HepG2 (cell line): ENCODE results near the gene KIF1C. TPM values are rescaled to one million over a fixed set of nuclear protein-coding genes. Genes with fewer than 3 reads are reported as not detected.

ENCODE experiments used
- ATAD3A ChIP-seq: sonication (generic); formaldehyde crosslinking; IDR thresholded peaks from 2 replicates; pipeline ENCODE4 v1.4.0; 2020; ENCODE audit warnings: missing genetic modification reagents
- CERS6 ChIP-seq: sonication (generic); formaldehyde crosslinking; IDR thresholded peaks from 2 replicates; pipeline ENCODE4 v1.5.0; 2020; ENCODE audit warnings: missing genetic modification reagents
- KDM4B ChIP-seq: sonication (generic); formaldehyde crosslinking; IDR thresholded peaks from 2 replicates; pipeline ENCODE4 v1.4.0; 2020; ENCODE audit warnings: missing genetic modification reagents
- MAZ ChIP-seq, 2 experiments: sonication (generic) in 1 of 2; formaldehyde crosslinking in 1 of 2; IDR thresholded peaks; 2 replicates each; pipeline versions ENCODE4 v1.5.0 to v1.6.1; 2012 to 2020; ENCODE audit warnings: low read depth in 2 of 2, mild to moderate bottlenecking in 2 of 2, borderline replicate concordance in 1 of 2, improper control_type of control experiment in 1 of 2, low read length in 1 of 2, missing genetic modification reagents in 1 of 2, moderate library complexity in 1 of 2
- MXD3 ChIP-seq: IDR thresholded peaks from 2 replicates; pipeline ENCODE4 v1.6.1; 2016; ENCODE audit warnings: mild to moderate bottlenecking, missing biosample characterization, missing genetic modification reagents
- MXD4 ChIP-seq: IDR thresholded peaks from 2 replicates; pipeline ENCODE4 v1.6.1; 2016; ENCODE audit warnings: mild to moderate bottlenecking, missing biosample characterization, missing genetic modification reagents
- MYNN ChIP-seq: sonication (generic); formaldehyde crosslinking; IDR thresholded peaks from 2 replicates; pipeline ENCODE4 v1.4.0; 2020; ENCODE audit warnings: mild to moderate bottlenecking, low read depth, missing genetic modification reagents
- PITX1 ChIP-seq: sonication (generic); formaldehyde crosslinking; IDR thresholded peaks from 2 replicates; pipeline ENCODE4 v1.5.1; 2020; ENCODE audit warnings: mild to moderate bottlenecking, missing genetic modification reagents
- PLRG1 ChIP-seq: fragments of 450-650 bp; conservative IDR thresholded peaks from 2 replicates; pipeline ENCODE4 v1.6.1; 2016
- SIX1 ChIP-seq: sonication (generic); formaldehyde crosslinking; IDR thresholded peaks from 2 replicates; pipeline ENCODE4 v1.4.0; 2020; ENCODE audit warnings: missing genetic modification reagents, borderline replicate concordance
- ZBTB25 ChIP-seq: IDR thresholded peaks from 2 replicates; pipeline ENCODE4 v1.6.1; 2018; ENCODE audit warnings: missing genetic modification reagents
- ZBTB34 ChIP-seq: sonication (generic); formaldehyde crosslinking; IDR thresholded peaks from 2 replicates; pipeline ENCODE4 v1.8.0; 2022; ENCODE audit warnings: mild to moderate bottlenecking, missing genetic modification reagents
- ZMYM4 ChIP-seq: sonication (generic); formaldehyde crosslinking; IDR thresholded peaks from 2 replicates; pipeline ENCODE4 v1.8.1; 2023; ENCODE audit warnings: mild to moderate bottlenecking, missing genetic modification reagents
- ZNF782 ChIP-seq: sonication (generic); formaldehyde crosslinking; IDR thresholded peaks from 2 replicates; pipeline ENCODE4 v1.4.0; 2020; ENCODE audit warnings: missing genetic modification reagents, mild to moderate bottlenecking, borderline replicate concordance
- polyA plus RNA-seq, 8 experiments: library from polyadenylated mRNA; depleted of rRNA in 3 of 8; stranded (reverse) in 7 of 8; unstranded in 1 of 8; fragments of >200 nt; fragmentation: Illumina TruSeq in 4 of 8; extraction: Trizol in 4 of 8; gene quantifications; 2 replicates each; pipeline versions ENCODE4 v1.2.1 to v1.2.3, GENCODE V29; 2011 to 2016; ENCODE audit warnings: low read depth in 4 of 8, missing spikeins in 1 of 8, mixed read lengths in 1 of 8; ENCODE audit not compliant: insufficient read depth in 1 of 8
- total RNA-seq, 5 experiments: library from RNA; depleted of rRNA; stranded (reverse); fragments of >200 nt; fragmentation: Illumina TruSeq; extraction: Trizol; gene quantifications; 2 replicates each; pipeline ENCODE4 v1.2.3, GENCODE V29; 2016; ENCODE audit warnings: low read depth in 1 of 5
- TF ChIP-seq, protein P1 (sequence below): sonication (generic); formaldehyde crosslinking; IDR thresholded peaks from 2 replicates; pipeline ENCODE4 v1.4.0; 2020; ENCODE audit warnings: missing genetic modification reagents
- TF ChIP-seq, protein P2 (sequence below): IDR thresholded peaks from 2 replicates; pipeline ENCODE4 v1.6.1; 2016; ENCODE audit warnings: mild to moderate bottlenecking
- TF ChIP-seq, protein P3 (sequence below): IDR thresholded peaks from 2 replicates; pipeline ENCODE4 v1.4.0; 2020; ENCODE audit warnings: mild to moderate bottlenecking, missing genetic modification reagents

The KIF1C gene
- total and polyA plus RNA-seq, 2 of the 13 experiments (the other 11 are each of a cell fraction or from before 2014, with no cell fraction given) = 70.0 to 104 TPM

DNA sequence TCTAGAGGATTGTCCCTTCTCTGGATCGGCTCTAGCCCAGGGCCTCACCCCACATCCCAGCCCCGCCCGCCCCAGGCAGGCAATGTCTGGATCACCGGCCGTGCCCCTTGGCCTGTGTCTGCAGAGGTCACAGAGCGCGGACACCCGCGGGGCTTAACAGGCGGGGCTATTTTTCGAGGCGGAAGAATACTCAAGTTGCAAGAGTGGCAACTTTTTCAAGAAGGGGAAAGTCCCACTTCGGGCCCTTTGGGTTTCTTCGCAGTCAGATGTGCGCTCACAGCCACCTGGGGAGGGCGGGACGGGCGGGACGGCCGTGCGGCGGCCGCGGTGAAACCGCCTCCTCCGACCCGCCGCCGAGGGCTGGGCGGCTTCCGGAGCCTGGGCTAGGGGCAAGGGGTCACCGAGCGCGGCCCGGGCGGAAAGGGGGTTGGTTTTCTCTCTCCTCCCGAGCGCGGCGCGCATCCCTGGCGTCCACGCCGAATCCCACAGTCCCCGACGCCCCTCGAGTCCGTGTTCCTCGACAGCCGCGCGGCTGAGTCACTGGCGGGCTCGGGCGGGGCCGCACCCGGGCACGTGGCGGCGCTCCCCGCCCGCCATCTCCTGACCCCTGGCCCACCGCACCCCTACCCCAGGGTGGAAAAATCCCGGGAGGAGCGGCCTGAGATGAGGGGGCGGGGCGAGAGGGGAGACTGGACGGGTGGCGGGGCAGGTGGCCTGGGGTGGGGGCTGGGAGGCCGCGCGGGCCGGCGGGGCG is 48.3 kb upstream of the KIF1C start (continued):
- no peak for TF ChIP-seq PLRG1
- TF ChIP-seq CERS6 (CRISPR knock-in tag) = no peak
- no peak for TF ChIP-seq KDM4B (CRISPR knock-in tag)
- TF ChIP-seq MAZ (IDR thresholded peaks at IDR 0.05; ENCODE audit: borderline replicate concordance, low read depth, low read length) = peak; percentile 56; the same call in 1 of the 2 replicates
- TF ChIP-seq MAZ (CRISPR knock-in tag; IDR thresholded peaks at IDR 0.05; ENCODE audit: low read depth) = peak; percentile 81
- TF ChIP-seq MXD3 = 0 out of 2 replicates have a peak, but pooled peaks have one; percentile 46
- no peak for TF ChIP-seq SIX1 (CRISPR knock-in tag)
- TF ChIP-seq, protein P1, sequence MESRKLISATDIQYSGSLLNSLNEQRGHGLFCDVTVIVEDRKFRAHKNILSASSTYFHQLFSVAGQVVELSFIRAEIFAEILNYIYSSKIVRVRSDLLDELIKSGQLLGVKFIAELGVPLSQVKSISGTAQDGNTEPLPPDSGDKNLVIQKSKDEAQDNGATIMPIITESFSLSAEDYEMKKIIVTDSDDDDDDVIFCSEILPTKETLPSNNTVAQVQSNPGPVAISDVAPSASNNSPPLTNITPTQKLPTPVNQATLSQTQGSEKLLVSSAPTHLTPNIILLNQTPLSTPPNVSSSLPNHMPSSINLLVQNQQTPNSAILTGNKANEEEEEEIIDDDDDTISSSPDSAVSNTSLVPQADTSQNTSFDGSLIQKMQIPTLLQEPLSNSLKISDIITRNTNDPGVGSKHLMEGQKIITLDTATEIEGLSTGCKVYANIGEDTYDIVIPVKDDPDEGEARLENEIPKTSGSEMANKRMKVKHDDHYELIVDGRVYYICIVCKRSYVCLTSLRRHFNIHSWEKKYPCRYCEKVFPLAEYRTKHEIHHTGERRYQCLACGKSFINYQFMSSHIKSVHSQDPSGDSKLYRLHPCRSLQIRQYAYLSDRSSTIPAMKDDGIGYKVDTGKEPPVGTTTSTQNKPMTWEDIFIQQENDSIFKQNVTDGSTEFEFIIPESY (CRISPR knock-in tag) = no peak
- TF ChIP-seq ZBTB25 = no peak
- no peak for TF ChIP-seq ZBTB34
- TF ChIP-seq MXD4 = peak; percentile 26; the same call in 1 of the 2 replicates
- no peak for TF ChIP-seq MYNN
- no peak for TF ChIP-seq ATAD3A (CRISPR knock-in tag)
- TF ChIP-seq, protein P2, sequence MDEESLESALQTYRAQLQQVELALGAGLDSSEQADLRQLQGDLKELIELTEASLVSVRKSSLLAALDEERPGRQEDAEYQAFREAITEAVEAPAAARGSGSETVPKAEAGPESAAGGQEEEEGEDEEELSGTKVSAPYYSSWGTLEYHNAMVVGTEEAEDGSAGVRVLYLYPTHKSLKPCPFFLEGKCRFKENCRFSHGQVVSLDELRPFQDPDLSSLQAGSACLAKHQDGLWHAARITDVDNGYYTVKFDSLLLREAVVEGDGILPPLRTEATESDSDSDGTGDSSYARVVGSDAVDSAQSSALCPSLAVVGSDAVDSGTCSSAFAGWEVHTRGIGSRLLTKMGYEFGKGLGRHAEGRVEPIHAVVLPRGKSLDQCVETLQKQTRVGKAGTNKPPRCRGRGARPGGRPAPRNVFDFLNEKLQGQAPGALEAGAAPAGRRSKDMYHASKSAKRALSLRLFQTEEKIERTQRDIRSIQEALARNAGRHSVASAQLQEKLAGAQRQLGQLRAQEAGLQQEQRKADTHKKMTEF (CRISPR knock-in tag) = peak; percentile 84
- TF ChIP-seq PITX1 (CRISPR knock-in tag) = no peak; the same call in none of the 2 replicates
- no peak for TF ChIP-seq ZNF782
- TF ChIP-seq, protein P3, sequence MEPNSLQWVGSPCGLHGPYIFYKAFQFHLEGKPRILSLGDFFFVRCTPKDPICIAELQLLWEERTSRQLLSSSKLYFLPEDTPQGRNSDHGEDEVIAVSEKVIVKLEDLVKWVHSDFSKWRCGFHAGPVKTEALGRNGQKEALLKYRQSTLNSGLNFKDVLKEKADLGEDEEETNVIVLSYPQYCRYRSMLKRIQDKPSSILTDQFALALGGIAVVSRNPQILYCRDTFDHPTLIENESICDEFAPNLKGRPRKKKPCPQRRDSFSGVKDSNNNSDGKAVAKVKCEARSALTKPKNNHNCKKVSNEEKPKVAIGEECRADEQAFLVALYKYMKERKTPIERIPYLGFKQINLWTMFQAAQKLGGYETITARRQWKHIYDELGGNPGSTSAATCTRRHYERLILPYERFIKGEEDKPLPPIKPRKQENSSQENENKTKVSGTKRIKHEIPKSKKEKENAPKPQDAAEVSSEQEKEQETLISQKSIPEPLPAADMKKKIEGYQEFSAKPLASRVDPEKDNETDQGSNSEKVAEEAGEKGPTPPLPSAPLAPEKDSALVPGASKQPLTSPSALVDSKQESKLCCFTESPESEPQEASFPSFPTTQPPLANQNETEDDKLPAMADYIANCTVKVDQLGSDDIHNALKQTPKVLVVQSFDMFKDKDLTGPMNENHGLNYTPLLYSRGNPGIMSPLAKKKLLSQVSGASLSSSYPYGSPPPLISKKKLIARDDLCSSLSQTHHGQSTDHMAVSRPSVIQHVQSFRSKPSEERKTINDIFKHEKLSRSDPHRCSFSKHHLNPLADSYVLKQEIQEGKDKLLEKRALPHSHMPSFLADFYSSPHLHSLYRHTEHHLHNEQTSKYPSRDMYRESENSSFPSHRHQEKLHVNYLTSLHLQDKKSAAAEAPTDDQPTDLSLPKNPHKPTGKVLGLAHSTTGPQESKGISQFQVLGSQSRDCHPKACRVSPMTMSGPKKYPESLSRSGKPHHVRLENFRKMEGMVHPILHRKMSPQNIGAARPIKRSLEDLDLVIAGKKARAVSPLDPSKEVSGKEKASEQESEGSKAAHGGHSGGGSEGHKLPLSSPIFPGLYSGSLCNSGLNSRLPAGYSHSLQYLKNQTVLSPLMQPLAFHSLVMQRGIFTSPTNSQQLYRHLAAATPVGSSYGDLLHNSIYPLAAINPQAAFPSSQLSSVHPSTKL (CRISPR knock-in tag) = peak; percentile 75
- TF ChIP-seq ZMYM4 = no peak
